ENCODE measurements around the gene MTOR. TPM values are rescaled to one million over a fixed set of nuclear protein-coding genes. Genes with fewer than 3 reads are reported as not detected.

The MTOR gene
- total RNA-seq, 1 donor from 2014 or later, result 66.3 TPM

DNA sequence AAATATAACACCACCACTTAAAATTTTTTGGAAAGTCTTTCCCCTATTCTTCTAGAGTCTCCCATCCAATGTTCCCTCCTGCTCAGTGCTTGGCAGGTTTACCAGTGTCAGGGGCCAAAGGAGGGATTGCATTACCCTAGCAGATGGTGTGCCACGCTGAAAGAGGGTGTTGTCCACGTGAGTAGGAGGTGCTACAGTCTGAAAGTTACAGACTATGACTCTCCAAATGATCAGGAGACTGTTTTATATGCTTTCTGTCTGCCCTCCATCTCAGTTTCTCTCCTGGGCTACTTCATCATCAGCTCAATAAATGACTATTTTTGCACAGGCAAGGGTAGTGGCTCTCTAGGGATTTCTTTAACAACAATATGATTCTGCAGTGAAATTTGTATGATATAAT is 104.5 kb downstream of the MTOR start:
- DNase-seq (ENCODE audit: low spot score, unreplicated experiment), result no peak
- Mint-ChIP-seq H3K4me3 (ENCODE audit: low read depth) (no peak overlapping the region), H3K27ac (no peak overlapping the region), H3K36me3 (ENCODE audit: insufficient read depth) (peaks cover 25% of the 10 kb centered on the region), H3K27me3 (no peaks in the 10 kb centered on the region), H3K9me3 (ENCODE audit: low read depth) (no peaks in the 10 kb centered on the region), H3K4me1 (ENCODE audit: low read depth) (no peaks in the 10 kb centered on the region)
- TF ChIP-seq, protein P1, sequence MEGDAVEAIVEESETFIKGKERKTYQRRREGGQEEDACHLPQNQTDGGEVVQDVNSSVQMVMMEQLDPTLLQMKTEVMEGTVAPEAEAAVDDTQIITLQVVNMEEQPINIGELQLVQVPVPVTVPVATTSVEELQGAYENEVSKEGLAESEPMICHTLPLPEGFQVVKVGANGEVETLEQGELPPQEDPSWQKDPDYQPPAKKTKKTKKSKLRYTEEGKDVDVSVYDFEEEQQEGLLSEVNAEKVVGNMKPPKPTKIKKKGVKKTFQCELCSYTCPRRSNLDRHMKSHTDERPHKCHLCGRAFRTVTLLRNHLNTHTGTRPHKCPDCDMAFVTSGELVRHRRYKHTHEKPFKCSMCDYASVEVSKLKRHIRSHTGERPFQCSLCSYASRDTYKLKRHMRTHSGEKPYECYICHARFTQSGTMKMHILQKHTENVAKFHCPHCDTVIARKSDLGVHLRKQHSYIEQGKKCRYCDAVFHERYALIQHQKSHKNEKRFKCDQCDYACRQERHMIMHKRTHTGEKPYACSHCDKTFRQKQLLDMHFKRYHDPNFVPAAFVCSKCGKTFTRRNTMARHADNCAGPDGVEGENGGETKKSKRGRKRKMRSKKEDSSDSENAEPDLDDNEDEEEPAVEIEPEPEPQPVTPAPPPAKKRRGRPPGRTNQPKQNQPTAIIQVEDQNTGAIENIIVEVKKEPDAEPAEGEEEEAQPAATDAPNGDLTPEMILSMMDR (IDR thresholded peaks at IDR 0.05; ENCODE audit: unreplicated experiment), result no peak

DNA sequence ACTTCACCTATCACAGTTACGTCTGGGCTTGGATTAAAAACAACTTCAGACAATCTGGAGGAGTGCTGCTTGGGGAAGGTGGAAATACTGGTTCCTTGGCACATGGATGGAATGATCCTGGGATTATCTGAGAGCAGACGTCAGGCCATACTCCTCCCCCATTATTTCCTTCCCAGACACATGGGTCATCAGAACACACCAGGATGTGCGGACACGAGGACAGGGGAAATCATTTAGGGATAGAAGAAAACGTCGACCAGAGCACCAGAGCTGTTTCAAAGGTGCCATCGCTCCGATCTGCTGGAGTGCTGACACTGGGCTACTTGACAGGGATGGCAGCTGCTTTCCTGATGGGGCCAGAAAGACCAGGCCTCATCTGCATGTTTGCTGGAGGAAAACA is 105.0 kb downstream of the MTOR start:
- Mint-ChIP-seq H3K36me3 (ENCODE audit: insufficient read depth) (peaks cover 24% of the 10 kb centered on the region), H3K4me3 (ENCODE audit: low read depth) (no peak overlapping the region), H3K27ac (no peak overlapping the region)

DNA sequence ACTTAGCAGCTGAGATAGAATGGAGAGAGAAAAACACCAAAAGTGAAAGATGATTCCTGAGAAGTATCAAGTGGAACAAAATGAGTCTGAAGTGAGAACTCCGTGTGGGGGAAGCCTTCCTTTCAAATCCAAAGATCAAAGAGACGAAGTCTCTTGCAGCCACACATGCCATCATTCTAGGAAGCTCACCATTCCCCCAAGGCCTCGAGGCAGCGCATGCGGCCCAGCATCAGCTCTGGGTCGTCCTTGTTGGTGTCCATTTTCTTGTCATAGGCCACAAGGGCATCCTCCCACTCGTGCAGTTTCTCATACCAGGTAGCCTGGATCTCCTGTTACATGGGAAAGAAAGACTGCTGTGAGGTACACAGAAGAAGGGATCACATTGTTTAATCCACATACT is 105.4 kb downstream of the MTOR start:
- no peak for DNase-seq (ENCODE audit: low spot score, unreplicated experiment)
- no peaks in the 10 kb centered on the region for H3K9me3 Mint-ChIP-seq (ENCODE audit: low read depth)
- H3K36me3 Mint-ChIP-seq (ENCODE audit: insufficient read depth), result peaks cover 20% of the 10 kb centered on the region
- no peak overlapping the region for H3K27ac Mint-ChIP-seq
- no peak overlapping the region for H3K4me3 Mint-ChIP-seq (ENCODE audit: low read depth)
- H3K27me3 Mint-ChIP-seq, result no peaks in the 10 kb centered on the region
- TF ChIP-seq, protein P1 (IDR thresholded peaks at IDR 0.05; ENCODE audit: unreplicated experiment), result no peak
- no peaks in the 10 kb centered on the region for H3K4me1 Mint-ChIP-seq (ENCODE audit: low read depth)

More for the DNA sequence above, 105.0 kb downstream of the MTOR start:
- Mint-ChIP-seq H3K9me3 (ENCODE audit: low read depth) (no peaks in the 10 kb centered on the region), H3K27me3 (no peaks in the 10 kb centered on the region), H3K4me1 (ENCODE audit: low read depth) (no peaks in the 10 kb centered on the region)
- TF ChIP-seq, protein P1 (IDR thresholded peaks at IDR 0.05; ENCODE audit: unreplicated experiment), result no peak
- DNase-seq (ENCODE audit: low spot score, unreplicated experiment), result no peak

DNA sequence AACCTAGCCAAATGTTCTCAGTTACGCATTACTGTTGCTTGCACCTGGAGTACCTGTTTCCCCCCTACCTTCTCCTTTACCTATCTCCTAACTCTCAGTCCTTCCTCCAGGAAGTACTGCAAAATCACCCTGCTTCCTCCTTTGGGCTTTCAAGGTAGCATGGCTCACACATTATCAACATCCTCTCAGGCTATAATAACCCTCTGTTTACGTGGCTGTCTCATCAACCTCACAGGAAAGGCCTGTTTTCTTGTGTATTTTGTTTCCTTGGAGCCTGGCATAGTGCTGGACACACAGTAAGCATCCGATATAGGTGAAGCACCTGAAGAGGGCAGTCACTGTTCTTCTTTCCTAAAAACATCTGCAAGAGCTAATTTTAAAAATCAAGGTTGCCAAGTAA is 105.9 kb downstream of the MTOR start:
- H3K36me3 Mint-ChIP-seq (ENCODE audit: insufficient read depth), result peaks cover 15% of the 10 kb centered on the region
- H3K27ac Mint-ChIP-seq, result no peak overlapping the region
- no peaks in the 10 kb centered on the region for H3K27me3 Mint-ChIP-seq
- TF ChIP-seq, protein P1 (IDR thresholded peaks at IDR 0.05; ENCODE audit: unreplicated experiment), result no peak
- DNase-seq (ENCODE audit: low spot score, unreplicated experiment), result no peak
- no peak overlapping the region for H3K4me3 Mint-ChIP-seq (ENCODE audit: low read depth)
- no peaks in the 10 kb centered on the region for H3K9me3 Mint-ChIP-seq (ENCODE audit: low read depth)
- no peaks in the 10 kb centered on the region for H3K4me1 Mint-ChIP-seq (ENCODE audit: low read depth)

DNA sequence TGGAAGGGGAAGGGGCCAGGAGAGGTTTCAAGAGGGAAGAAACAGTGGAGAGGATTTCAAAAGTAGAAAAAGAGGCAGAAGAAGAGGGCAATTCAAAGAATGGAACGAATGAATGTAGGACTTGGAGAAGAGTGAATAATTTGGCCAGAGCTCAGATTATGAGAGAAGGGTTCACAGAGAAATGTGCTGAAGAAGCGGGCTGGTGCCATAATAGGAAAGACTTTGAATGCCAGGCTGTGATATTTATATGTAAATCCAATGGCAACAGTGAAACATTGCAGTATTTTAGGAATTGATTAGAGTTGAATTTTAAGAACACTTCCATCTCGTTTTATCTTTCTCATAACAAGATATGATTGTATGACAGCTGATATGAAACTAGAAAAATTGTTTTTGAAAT is 109.2 kb downstream of the MTOR start:
- TF ChIP-seq, protein P1 (IDR thresholded peaks at IDR 0.05; ENCODE audit: unreplicated experiment), result no peak
- Mint-ChIP-seq H3K4me3 (ENCODE audit: low read depth) (no peak overlapping the region), H3K27ac (no peak overlapping the region), H3K36me3 (ENCODE audit: insufficient read depth) (peaks cover 11% of the 10 kb centered on the region), H3K27me3 (no peaks in the 10 kb centered on the region), H3K4me1 (ENCODE audit: low read depth) (no peaks in the 10 kb centered on the region), H3K9me3 (ENCODE audit: low read depth) (no peaks in the 10 kb centered on the region)
- DNase-seq (ENCODE audit: low spot score, unreplicated experiment), result no peak

Data from progenitor cell of endocrine pancreas (in vitro differentiated cells).